PC-3 (cell line): ENCODE results near the gene NACAD. TPM values are rescaled to one million over a fixed set of nuclear protein-coding genes. Genes with fewer than 3 reads are reported as not detected.
A peak's percentile ranks its signal among the peaks of the same experiment; 100 is the strongest.

Experiments used
- ATAC-seq: fragments of 200-7000 bp; cut with Tn5 transposase; 2 replicates; pipeline ENCODE4 v1.9.1; 2020; ENCODE audit warnings: mild to moderate bottlenecking, moderate library complexity
- BruUV-seq: library from RNA; stranded (reverse); fragments of 400-500 nt; replicated peaks from 2 replicates; lab custom pipeline; 2021; lab: Mats Ljungman, UMichigan
- CTCF ChIA-PET: fragments of 300-600 bp; sonication (Branson Sonifier 250); formaldehyde crosslinking; loops from one replicate; lab custom pipeline; 2022; ENCODE audit warnings: antibody characterized with exemption; lab: Charles Lee
- POLR2A ChIA-PET: fragments of 300-600 bp; sonication (Branson Sonifier 250); formaldehyde crosslinking; loops from one replicate; lab custom pipeline; 2022; ENCODE audit warnings: antibody characterized with exemption; ENCODE audit not compliant: unreplicated experiment; lab: Charles Lee
- DNase-seq: peaks from one replicate; pipeline ENCODE4 v3.0.0-alpha.2; 2015
- H2AFZ ChIP-seq: fragments of 300-600 bp; sonication (generic); 2 replicates; pipeline ENCODE4 v1.6.0; 2016; ENCODE audit warnings: antibody characterized with exemption, low read length
- H3F3A ChIP-seq: fragments of 300-600 bp; sonication (generic); one replicate; pipeline ENCODE4 v1.6.0; 2017; ENCODE audit warnings: antibody characterized with exemption, low read length, control low read depth, mild to moderate bottlenecking; ENCODE audit not compliant: unreplicated experiment
- H3K27ac ChIP-seq: fragments of 300-600 bp; sonication (generic); 2 replicates; pipeline ENCODE4 v1.5.1; 2016; ENCODE audit warnings: mild to moderate bottlenecking, low read length
- H3K27me3 ChIP-seq: fragments of 300-600 bp; sonication (generic); 2 replicates; pipeline ENCODE4 v1.6.1; 2016; ENCODE audit warnings: low read length, mixed read lengths
- H3K36me3 ChIP-seq: fragments of 300-600 bp; sonication (generic); 2 replicates; pipeline ENCODE4 v1.6.1; 2016; ENCODE audit warnings: low read depth, mixed run types, low read length, mixed read lengths
- H3K4me1 ChIP-seq: fragments of 300-600 bp; sonication (generic); 2 replicates; pipeline ENCODE4 v1.5.1; 2016; ENCODE audit warnings: low read length; ENCODE audit not compliant: insufficient read depth
- H3K4me2 ChIP-seq: fragments of 300-600 bp; sonication (generic); 2 replicates; pipeline ENCODE4 v1.6.0; 2016; ENCODE audit warnings: low read length
- H3K4me3 ChIP-seq: fragments of 300-600 bp; sonication (generic); 2 replicates; pipeline ENCODE4 v1.5.1; 2016; ENCODE audit warnings: mild to moderate bottlenecking, low read length, mixed read lengths
- H3K79me2 ChIP-seq: fragments of 300-600 bp; sonication (generic); 2 replicates; pipeline ENCODE4 v1.6.1; 2017; ENCODE audit warnings: low read length, mixed read lengths
- H3K9ac ChIP-seq: fragments of 300-600 bp; sonication (generic); 2 replicates; pipeline ENCODE4 v1.6.0; 2016; ENCODE audit warnings: mild to moderate bottlenecking, low read length
- H3K9me2 ChIP-seq: fragments of 300-600 bp; sonication (generic); replicated peaks from 2 replicates; pipeline ENCODE4 v1.6.1; 2016; ENCODE audit warnings: mixed run types, low read length, mixed read lengths
- H3K9me3 ChIP-seq: fragments of 300-600 bp; sonication (generic); 2 replicates; pipeline ENCODE4 v1.6.1; 2016; ENCODE audit warnings: low read length, mixed read lengths
- H4K20me1 ChIP-seq: fragments of 300-600 bp; sonication (generic); 2 replicates; pipeline ENCODE4 v1.6.1; 2016; ENCODE audit warnings: low read length, mixed read lengths
- EZH2 ChIP-seq: fragments of 300-600 bp; sonication (generic); IDR thresholded peaks from one replicate; pipeline ENCODE4 v1.6.1; 2017; ENCODE audit warnings: antibody characterized with exemption, mild to moderate bottlenecking, low read length; ENCODE audit not compliant: unreplicated experiment
- EZH2phosphoT487 ChIP-seq: fragments of 300-600 bp; sonication (generic); IDR thresholded peaks from 2 replicates; pipeline ENCODE4 v1.6.1; 2018; ENCODE audit warnings: mild to moderate bottlenecking, antibody characterized with exemption, low read length, borderline replicate concordance
- intact Hi-C: fragments of 100-400 bp; cut with micrococcal nuclease; formaldehyde crosslinking; loops from 2 replicates; pipeline ENCODE4 v1.9.0; 2023
- total RNA-seq: library from RNA; depleted of rRNA; stranded (reverse); fragments of >200 nt; gene quantifications from 2 replicates; pipeline ENCODE4 v1.2.3, GENCODE V29; 2014
- TF ChIP-seq, protein P1 (sequence below): fragments of 300-600 bp; sonication (generic); conservative IDR thresholded peaks from 2 replicates; pipeline ENCODE4 v1.5.1; 2017; ENCODE audit warnings: antibody characterized with exemption, low read depth, mild to moderate bottlenecking, low read length

NACAD gene
- total RNA-seq, 1 experiment from 2014 or later, result 0.26 TPM

- no peak overlapping the region for H3K4me3 ChIP-seq
- TF ChIP-seq EZH2phosphoT487, result no peak
- TF ChIP-seq, protein P1, sequence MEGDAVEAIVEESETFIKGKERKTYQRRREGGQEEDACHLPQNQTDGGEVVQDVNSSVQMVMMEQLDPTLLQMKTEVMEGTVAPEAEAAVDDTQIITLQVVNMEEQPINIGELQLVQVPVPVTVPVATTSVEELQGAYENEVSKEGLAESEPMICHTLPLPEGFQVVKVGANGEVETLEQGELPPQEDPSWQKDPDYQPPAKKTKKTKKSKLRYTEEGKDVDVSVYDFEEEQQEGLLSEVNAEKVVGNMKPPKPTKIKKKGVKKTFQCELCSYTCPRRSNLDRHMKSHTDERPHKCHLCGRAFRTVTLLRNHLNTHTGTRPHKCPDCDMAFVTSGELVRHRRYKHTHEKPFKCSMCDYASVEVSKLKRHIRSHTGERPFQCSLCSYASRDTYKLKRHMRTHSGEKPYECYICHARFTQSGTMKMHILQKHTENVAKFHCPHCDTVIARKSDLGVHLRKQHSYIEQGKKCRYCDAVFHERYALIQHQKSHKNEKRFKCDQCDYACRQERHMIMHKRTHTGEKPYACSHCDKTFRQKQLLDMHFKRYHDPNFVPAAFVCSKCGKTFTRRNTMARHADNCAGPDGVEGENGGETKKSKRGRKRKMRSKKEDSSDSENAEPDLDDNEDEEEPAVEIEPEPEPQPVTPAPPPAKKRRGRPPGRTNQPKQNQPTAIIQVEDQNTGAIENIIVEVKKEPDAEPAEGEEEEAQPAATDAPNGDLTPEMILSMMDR, result no peak
- no peak for TF ChIP-seq EZH2
- intact Hi-C loops, result no loop called here
- DNase-seq (peak; percentile 54), ATAC-seq (peak; percentile 49)
- POLR2A ChIA-PET, result no interaction called here
- H3K9me2 ChIP-seq, result no peaks in the 10 kb centered on the region
- no peak overlapping the region for H2AFZ ChIP-seq
- H3K4me2 ChIP-seq, result no peak overlapping the region
- H3K9me3 ChIP-seq, result no peaks in the 10 kb centered on the region
- no TSS peak for BruUV-seq
- no peaks in the 10 kb centered on the region for H3K36me3 ChIP-seq
- H3F3A ChIP-seq, result no peaks in the 10 kb centered on the region
- no peak overlapping the region for H3K27ac ChIP-seq
- H4K20me1 ChIP-seq, result no peaks in the 10 kb centered on the region
- CTCF ChIA-PET, result no interaction called here
- H3K79me2 ChIP-seq, result no peaks in the 10 kb centered on the region
- no peaks in the 10 kb centered on the region for H3K27me3 ChIP-seq
- peaks cover 5% of the 10 kb centered on the region for H3K4me1 ChIP-seq
- H3K9ac ChIP-seq, result no peak overlapping the region
Measured at GRCh38 chr7:45082831-45083331, 5.9 kb downstream of the NACAD start.

GRCh38 chr7:45082031-45082830 lies 6.5 kb downstream of the NACAD start:
- DNase-seq (no peak), ATAC-seq (no peak; the same call in 1 of the 2 replicates)
- no peak overlapping the region for H2AFZ ChIP-seq
- H3K9ac ChIP-seq, result no peak overlapping the region
- CTCF ChIA-PET, result no interaction called here
- H3K4me3 ChIP-seq, result no peak overlapping the region
- no peaks in the 10 kb centered on the region for H3K36me3 ChIP-seq
- H3K4me2 ChIP-seq, result no peak overlapping the region
- H4K20me1 ChIP-seq, result no peaks in the 10 kb centered on the region
- no peaks in the 10 kb centered on the region for H3K9me2 ChIP-seq
- no peaks in the 10 kb centered on the region for H3F3A ChIP-seq
- POLR2A ChIA-PET, result no interaction called here
- BruUV-seq, result no TSS peak
- H3K4me1 ChIP-seq, result peaks cover 5% of the 10 kb centered on the region
- H3K27me3 ChIP-seq, result no peaks in the 10 kb centered on the region
- intact Hi-C loops, result no loop called here
- H3K9me3 ChIP-seq, result no peaks in the 10 kb centered on the region
- H3K27ac ChIP-seq, result no peak overlapping the region
- no peaks in the 10 kb centered on the region for H3K79me2 ChIP-seq
- TF ChIP-seq EZH2phosphoT487, result no peak
- TF ChIP-seq, protein P1, result no peak
- no peak for TF ChIP-seq EZH2

- no peak for DNase-seq
- H4K20me1 ChIP-seq, result no peaks in the 10 kb centered on the region
- no peaks in the 10 kb centered on the region for H3K36me3 ChIP-seq
- no peak overlapping the region for H3K4me2 ChIP-seq
- ChIA-PET POLR2A (no interaction called here), CTCF (no interaction called here)
- H3K4me3 ChIP-seq, result no peak overlapping the region
- H3K9ac ChIP-seq, result no peak overlapping the region
- H3K27ac ChIP-seq, result no peak overlapping the region
- H3K27me3 ChIP-seq, result no peaks in the 10 kb centered on the region
- H3K4me1 ChIP-seq, result peaks cover 5% of the 10 kb centered on the region
- no peak overlapping the region for H2AFZ ChIP-seq
- no peaks in the 10 kb centered on the region for H3K79me2 ChIP-seq
- H3F3A ChIP-seq, result no peaks in the 10 kb centered on the region
- TF ChIP-seq, protein P1, result no peak
- no peak for TF ChIP-seq EZH2phosphoT487
- no peak for TF ChIP-seq EZH2
- H3K9me2 ChIP-seq, result no peaks in the 10 kb centered on the region
- H3K9me3 ChIP-seq, result no peaks in the 10 kb centered on the region
- intact Hi-C loops, result no loop called here
- ATAC-seq, result no peak
- no TSS peak for BruUV-seq
Measured at GRCh38 chr7:45081670-45081974, 7.1 kb downstream of the NACAD start.
